A673 (cell line): ENCODE data around the gene NPBWR2.

ENCODE experiments used
- EZH2 ChIP-seq: fragments of 200-600 bp; sonication (generic); IDR thresholded peaks from 2 replicates; pipeline ENCODE4 v1.6.1; 2017; ENCODE audit warnings: borderline replicate concordance, low read depth, mild to moderate bottlenecking, mixed read lengths, antibody characterized with exemption, low read length; ENCODE audit not compliant: poor library complexity, severe bottlenecking
- TF ChIP-seq, protein P1 (sequence below): fragments of 300-800, 200-600 bp; sonication (generic); conservative IDR thresholded peaks from 2 replicates; pipeline ENCODE4 v1.5.1; 2017; ENCODE audit warnings: low read depth, mild to moderate bottlenecking, antibody characterized with exemption, low read length, moderate library complexity, mixed read lengths

DNA sequence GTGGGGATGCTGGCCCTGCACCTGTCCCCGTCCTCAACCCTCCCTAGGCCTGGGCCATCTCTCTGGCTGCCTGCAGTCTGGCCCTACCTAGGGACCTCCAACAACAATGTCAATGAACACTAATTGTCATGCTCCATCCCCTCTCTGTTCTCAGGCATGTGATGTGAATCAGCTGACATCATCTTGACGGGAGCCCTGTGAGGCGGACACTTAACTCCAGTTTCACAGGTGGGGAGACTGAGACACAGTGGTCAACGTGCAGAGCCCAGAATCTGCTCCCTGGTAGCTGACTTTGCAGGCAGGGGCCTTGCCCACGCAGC lies 45.1 kb downstream of the NPBWR2 start:
- TF ChIP-seq, protein P1, sequence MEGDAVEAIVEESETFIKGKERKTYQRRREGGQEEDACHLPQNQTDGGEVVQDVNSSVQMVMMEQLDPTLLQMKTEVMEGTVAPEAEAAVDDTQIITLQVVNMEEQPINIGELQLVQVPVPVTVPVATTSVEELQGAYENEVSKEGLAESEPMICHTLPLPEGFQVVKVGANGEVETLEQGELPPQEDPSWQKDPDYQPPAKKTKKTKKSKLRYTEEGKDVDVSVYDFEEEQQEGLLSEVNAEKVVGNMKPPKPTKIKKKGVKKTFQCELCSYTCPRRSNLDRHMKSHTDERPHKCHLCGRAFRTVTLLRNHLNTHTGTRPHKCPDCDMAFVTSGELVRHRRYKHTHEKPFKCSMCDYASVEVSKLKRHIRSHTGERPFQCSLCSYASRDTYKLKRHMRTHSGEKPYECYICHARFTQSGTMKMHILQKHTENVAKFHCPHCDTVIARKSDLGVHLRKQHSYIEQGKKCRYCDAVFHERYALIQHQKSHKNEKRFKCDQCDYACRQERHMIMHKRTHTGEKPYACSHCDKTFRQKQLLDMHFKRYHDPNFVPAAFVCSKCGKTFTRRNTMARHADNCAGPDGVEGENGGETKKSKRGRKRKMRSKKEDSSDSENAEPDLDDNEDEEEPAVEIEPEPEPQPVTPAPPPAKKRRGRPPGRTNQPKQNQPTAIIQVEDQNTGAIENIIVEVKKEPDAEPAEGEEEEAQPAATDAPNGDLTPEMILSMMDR, result no peak
- TF ChIP-seq EZH2, result no peak
